Natural killer cell (primary cell): ENCODE measurements around the gene C16orf46. TPM values are rescaled to one million over a fixed set of nuclear protein-coding genes. Genes with fewer than 3 reads are reported as not detected.

ENCODE experiments used
- ATAC-seq, 3 donors: fragments of 150-1000 bp in 2 of 3; fragments of 200-7000 bp in 1 of 3; cut with Tn5 transposase; 1 replicate in 1 of 3; 2 replicates in 2 of 3; pipeline ENCODE4 v1.10.0; 2021; ENCODE audit warnings: mild to moderate bottlenecking in 2 of 3, moderate library complexity in 2 of 3
- DNase-seq, 2 donors: peaks; one replicate each; pipeline versions ENCODE4 v3.0.0 to v3.0.0-alpha.2; 2013 to 2021; ENCODE audit warnings: mixed read lengths in 1 of 2
- H3K27ac ChIP-seq: one replicate; pipeline ENCODE4 v1.5.1; 2013; ENCODE audit warnings: mild to moderate bottlenecking, low read length
- H3K27me3 ChIP-seq: one replicate; pipeline ENCODE4 v1.6.1; 2013; ENCODE audit warnings: low read length; ENCODE audit not compliant: control insufficient read depth, insufficient read depth
- H3K36me3 ChIP-seq: one replicate; pipeline ENCODE4 v1.6.1; 2013; ENCODE audit warnings: low read length; ENCODE audit not compliant: control insufficient read depth, insufficient read depth
- H3K4me1 ChIP-seq: one replicate; pipeline ENCODE4 v1.6.1; 2013; ENCODE audit warnings: low read length; ENCODE audit not compliant: control insufficient read depth, insufficient read depth
- H3K4me3 ChIP-seq: one replicate; pipeline ENCODE4 v1.5.1; 2013; ENCODE audit warnings: low read length
- H3K9me3 ChIP-seq: one replicate; pipeline ENCODE4 v1.6.1; 2013; ENCODE audit warnings: low read length; ENCODE audit not compliant: control insufficient read depth, insufficient read depth
- H3K27ac Mint-ChIP-seq, 2 donors: one replicate each; pipeline ENCODE4 v1.8.0; 2022; ENCODE audit warnings: mild to moderate bottlenecking in 2 of 2, mixed read lengths in 2 of 2, moderate library complexity in 1 of 2
- H3K27me3 Mint-ChIP-seq, 2 donors: one replicate each; pipeline ENCODE4 v1.8.0; 2022; ENCODE audit warnings: low read depth in 2 of 2, mixed read lengths in 2 of 2
- H3K36me3 Mint-ChIP-seq: one replicate; pipeline ENCODE4 v1.8.0; 2022; ENCODE audit warnings: mixed read lengths
- H3K4me1 Mint-ChIP-seq, 2 donors: one replicate each; pipeline ENCODE4 v1.8.0; 2022; ENCODE audit warnings: mixed read lengths in 2 of 2
- H3K4me3 Mint-ChIP-seq: one replicate; pipeline ENCODE4 v1.8.0; 2022; ENCODE audit warnings: mild to moderate bottlenecking, moderate library complexity, mixed read lengths
- H3K9me3 Mint-ChIP-seq, 2 donors: one replicate each; pipeline ENCODE4 v1.8.0; 2022; ENCODE audit warnings: mixed read lengths in 2 of 2
- WGBS: methylation state at CpG from one replicate; pipeline ENCODE4 v1.1.7; 2013; ENCODE audit warnings: missing lambda C conversion rate; ENCODE audit not compliant: insufficient coverage; 5-methylcytosine and 5-hydroxymethylcytosine counted together
- intact Hi-C: fragments of 100-400 bp; cut with micrococcal nuclease; formaldehyde crosslinking; loops from one replicate; pipeline ENCODE4 v1.14.2; 2022
- total RNA-seq, 4 donors: library from RNA; stranded (reverse); fragments of 120-200 nt in 1 of 4; gene quantifications; one replicate each; pipeline versions ENCODE4 v1.2.3 to v1.2.4, GENCODE V29; 2013 to 2022
- TF ChIP-seq, protein P1 (sequence below): fragments of 200-600 bp; IDR thresholded peaks from one replicate; pipeline ENCODE4 v1.8.0; 2022; ENCODE audit warnings: antibody characterized with exemption

C16orf46 gene
- total RNA-seq, 3 donors from 2014 or later (not counting 1 experiment from before 2014, with no cell fraction given): not detected

DNA sequence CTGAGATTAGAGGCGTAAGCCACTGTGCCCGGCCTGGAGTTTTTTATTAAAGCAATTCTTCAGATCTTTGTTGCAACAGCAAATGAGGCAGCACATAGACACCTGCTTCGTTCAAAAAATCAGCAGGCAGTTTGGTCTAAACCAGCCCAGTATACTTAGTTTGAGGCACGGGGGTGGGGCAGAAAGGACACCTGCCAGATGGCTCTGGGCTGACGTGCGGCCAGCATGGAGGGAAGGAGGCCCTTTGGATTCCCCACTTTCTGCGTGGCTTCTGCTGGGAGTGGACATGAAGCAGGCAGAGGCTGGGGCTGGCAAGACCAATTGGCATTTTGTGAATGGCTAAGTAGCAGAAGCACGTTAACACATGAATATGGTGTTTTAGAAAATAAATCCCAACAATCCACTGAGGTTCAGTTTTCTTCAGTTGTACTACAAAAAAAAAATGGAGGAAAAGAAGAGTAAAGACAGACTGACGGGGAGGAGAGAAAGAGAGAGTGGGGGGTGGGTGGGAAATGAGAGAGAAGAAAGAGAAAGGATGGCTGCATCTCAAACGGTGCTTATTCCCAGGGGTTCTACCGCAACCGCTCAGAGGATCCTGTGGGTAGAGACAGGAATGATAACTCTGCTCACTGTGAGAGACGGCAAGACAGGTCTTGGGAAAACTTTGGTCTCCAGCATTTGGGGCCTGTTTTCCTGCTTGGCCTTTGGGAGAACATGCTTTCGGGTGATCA is 16.3 kb downstream of the C16orf46 start:
- H3K36me3 ChIP-seq: no peaks in the 10 kb centered on the region
- H3K36me3 Mint-ChIP-seq: no peaks in the 10 kb centered on the region
- no peaks in the 10 kb centered on the region for H3K27me3 Mint-ChIP-seq
- H3K4me3 ChIP-seq: no peak overlapping the region
- WGBS: 83% methylated on average over 14 of the region's 14 CpGs
- H3K4me3 Mint-ChIP-seq: no peak overlapping the region
- intact Hi-C loops: no loop called here
- ATAC-seq (no peak), DNase-seq (no peak)
- no peak overlapping the region for H3K27ac ChIP-seq
- no peak overlapping the region for H3K27ac Mint-ChIP-seq
- H3K9me3 Mint-ChIP-seq: no peaks in the 10 kb centered on the region
- H3K27me3 ChIP-seq: no peaks in the 10 kb centered on the region
- H3K4me1 ChIP-seq: no peaks in the 10 kb centered on the region
- H3K4me1 Mint-ChIP-seq: no peaks in the 10 kb centered on the region
- TF ChIP-seq, protein P1, sequence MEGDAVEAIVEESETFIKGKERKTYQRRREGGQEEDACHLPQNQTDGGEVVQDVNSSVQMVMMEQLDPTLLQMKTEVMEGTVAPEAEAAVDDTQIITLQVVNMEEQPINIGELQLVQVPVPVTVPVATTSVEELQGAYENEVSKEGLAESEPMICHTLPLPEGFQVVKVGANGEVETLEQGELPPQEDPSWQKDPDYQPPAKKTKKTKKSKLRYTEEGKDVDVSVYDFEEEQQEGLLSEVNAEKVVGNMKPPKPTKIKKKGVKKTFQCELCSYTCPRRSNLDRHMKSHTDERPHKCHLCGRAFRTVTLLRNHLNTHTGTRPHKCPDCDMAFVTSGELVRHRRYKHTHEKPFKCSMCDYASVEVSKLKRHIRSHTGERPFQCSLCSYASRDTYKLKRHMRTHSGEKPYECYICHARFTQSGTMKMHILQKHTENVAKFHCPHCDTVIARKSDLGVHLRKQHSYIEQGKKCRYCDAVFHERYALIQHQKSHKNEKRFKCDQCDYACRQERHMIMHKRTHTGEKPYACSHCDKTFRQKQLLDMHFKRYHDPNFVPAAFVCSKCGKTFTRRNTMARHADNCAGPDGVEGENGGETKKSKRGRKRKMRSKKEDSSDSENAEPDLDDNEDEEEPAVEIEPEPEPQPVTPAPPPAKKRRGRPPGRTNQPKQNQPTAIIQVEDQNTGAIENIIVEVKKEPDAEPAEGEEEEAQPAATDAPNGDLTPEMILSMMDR: no peak
- no peaks in the 10 kb centered on the region for H3K9me3 ChIP-seq

- H3K4me1 Mint-ChIP-seq: no peaks in the 10 kb centered on the region
- TF ChIP-seq, protein P1: no peak
- peaks cover 5% of the 10 kb centered on the region for H3K9me3 ChIP-seq
- peaks cover 4 to 10% of the 10 kb centered on the region in 2 donors for H3K9me3 Mint-ChIP-seq
- WGBS: 90% methylated on average over 11 of the region's 11 CpGs
- no peak for ATAC-seq
- no peaks in the 10 kb centered on the region for H3K27me3 ChIP-seq
- H3K27me3 Mint-ChIP-seq: peaks cover 0 to 4% of the 10 kb centered on the region in 2 donors
- no peak overlapping the region for H3K27ac Mint-ChIP-seq
- no peak overlapping the region for H3K4me3 ChIP-seq
- no peaks in the 10 kb centered on the region for H3K36me3 ChIP-seq
- intact Hi-C loops: no loop called here
- H3K4me3 Mint-ChIP-seq: no peak overlapping the region
- peaks cover 18% of the 10 kb centered on the region for H3K36me3 Mint-ChIP-seq
- H3K4me1 ChIP-seq: no peaks in the 10 kb centered on the region
- no peak for DNase-seq
- H3K27ac ChIP-seq: no peak overlapping the region
These were observed 23.3 kb downstream of the C16orf46 start for GRCh38 chr16:81053761-81054160.

- H3K36me3 ChIP-seq: peaks cover 41% of the 10 kb centered on the region
- 100% methylated on average over 2 of the region's 2 CpGs for WGBS
These were observed 34.2 kb downstream of the C16orf46 start for GRCh38 chr16:81042821-81043220.

More at GRCh38 chr16:81042821-81043220, 34.2 kb downstream of the C16orf46 start:
- H3K4me1 ChIP-seq: no peaks in the 10 kb centered on the region
- ATAC-seq (no peak), DNase-seq (no peak)
- no peaks in the 10 kb centered on the region for H3K27me3 ChIP-seq
- peak overlapping the region in 1 of 2 donors; percentile 20 for H3K27ac Mint-ChIP-seq
- no peak overlapping the region for H3K4me3 Mint-ChIP-seq
- no peaks in the 10 kb centered on the region for H3K9me3 ChIP-seq
- TF ChIP-seq, protein P1: no peak
- H3K9me3 Mint-ChIP-seq: no peaks in the 10 kb centered on the region
- H3K27ac ChIP-seq: no peak overlapping the region
- H3K4me3 ChIP-seq: no peak overlapping the region
- H3K4me1 Mint-ChIP-seq: peaks cover 9 to 11% of the 10 kb centered on the region in 2 donors
- H3K27me3 Mint-ChIP-seq: no peaks in the 10 kb centered on the region
- peaks cover 22% of the 10 kb centered on the region for H3K36me3 Mint-ChIP-seq
- intact Hi-C loops: no loop called here
